SK-N-SH (cell line): ENCODE data around the gene AP3S2.

Source experiments
- CTCF ChIP-seq: fragments of 200-600 bp; sonication (generic); IDR thresholded peaks from 2 replicates; pipeline ENCODE4 v1.6.1; 2017; ENCODE audit warnings: antibody characterized with exemption, mild to moderate bottlenecking, moderate library complexity
- ELF1 ChIP-seq: IDR thresholded peaks from 2 replicates; pipeline ENCODE4 v1.4.0; 2012
- POLR2AphosphoS5 ChIP-seq: IDR thresholded peaks from 2 replicates; pipeline ENCODE4 v1.6.1; 2012; ENCODE audit warnings: low read depth, low read length
- RAD21 ChIP-seq: IDR thresholded peaks from 2 replicates; pipeline ENCODE4 v1.6.1; 2012; ENCODE audit warnings: mild to moderate bottlenecking, low read length
- USF2 ChIP-seq: fragments of 150-350 bp; IDR thresholded peaks from 2 replicates; pipeline ENCODE4 v1.6.1; 2017; ENCODE audit warnings: antibody characterized with exemption, low read length, low read depth, borderline replicate concordance
- YY1 ChIP-seq: IDR thresholded peaks from 2 replicates; pipeline ENCODE4 v1.4.0; 2012; ENCODE audit warnings: low read depth, mild to moderate bottlenecking

GRCh38 chr15:89932880-89933279 is 39.1 kb upstream of the AP3S2 start:
- TF ChIP-seq CTCF, result no peak
- TF ChIP-seq ELF1, result no peak
- TF ChIP-seq POLR2AphosphoS5, result no peak
- TF ChIP-seq RAD21, result no peak
- TF ChIP-seq USF2, result no peak
- no peak for TF ChIP-seq YY1
